ENCODE data around the gene SPTBN5. TPM values are rescaled to one million over a fixed set of nuclear protein-coding genes. Genes with fewer than 3 reads are reported as not detected.

The SPTBN5 gene
- total RNA-seq, 2 experiments from 2014 or later = 0.03 to 0.17 TPM

GRCh38 chr15:41928637-41929620 lies 35.1 kb upstream of the SPTBN5 start:
- BruUV-seq (replicated peaks) = no TSS peak
- Histone ChIP-seq H3K4me3 (ENCODE audit: low read depth, low read length, poor library complexity, severe bottlenecking) (no peak overlapping the region), H3K27ac (ENCODE audit: low read depth, low read length, poor library complexity, severe bottlenecking) (no peak overlapping the region), H3K9me2 (ENCODE audit: insufficient read depth, low read length) (no peaks in the 10 kb centered on the region), H3K79me2 (ENCODE audit: insufficient read depth, low read depth, low read length) (no peaks in the 10 kb centered on the region), H3K4me1 (ENCODE audit: insufficient read depth, low read length, poor library complexity, severe bottlenecking) (peaks cover 43% of the 10 kb centered on the region), H3K9me3 (ENCODE audit: low read length) (no peaks in the 10 kb centered on the region), H2AFZ (ENCODE audit: low read length) (no peak overlapping the region), H3K36me3 (ENCODE audit: insufficient read depth, low read length) (peaks cover 11% of the 10 kb centered on the region; the same call in 1 of the 2 replicates), H4K20me1 (ENCODE audit: insufficient read depth, low read length) (no peaks in the 10 kb centered on the region), H3K4me2 (ENCODE audit: low read length) (peak overlapping the region; percentile 20; the same call in 1 of the 2 replicates)
- no peak for DNase-seq (ENCODE audit: low spot score)
- POLR2A ChIA-PET = interaction anchor here (0.6 to 1.0 kb wide), 3 partner anchors 41 to 1991 kb away, joined by 3 to 6 read pairs (median 3); no protein-coding TSS in a partner anchor
- TF ChIP-seq CTCF (conservative IDR thresholded peaks at IDR 0.05; ENCODE audit: low read length) (no peak), EZH2phosphoT487 (IDR thresholded peaks at IDR 0.05; ENCODE audit: borderline replicate concordance, low read depth, low read length) (no peak)
- intact Hi-C loops (cut with micrococcal nuclease; ENCODE audit: unreplicated experiment) = loop anchor here (5.0 kb wide), 1 partner anchor 43 kb away; the partner anchor contains the start of gene EHD4
- CTCF ChIA-PET (ENCODE audit: unreplicated experiment) = no interaction called here

- Histone ChIP-seq H3K4me3 (ENCODE audit: low read depth, low read length, poor library complexity, severe bottlenecking) (no peak overlapping the region), H3K9me2 (ENCODE audit: insufficient read depth, low read length) (no peaks in the 10 kb centered on the region), H3K79me2 (ENCODE audit: insufficient read depth, low read depth, low read length) (no peaks in the 10 kb centered on the region), H2AFZ (ENCODE audit: low read length) (peak overlapping the region; percentile 20; the same call in 1 of the 2 replicates), H4K20me1 (ENCODE audit: insufficient read depth, low read length) (no peaks in the 10 kb centered on the region), H3K36me3 (ENCODE audit: insufficient read depth, low read length) (peaks cover 11% of the 10 kb centered on the region; the same call in 1 of the 2 replicates), H3K4me2 (ENCODE audit: low read length) (peak overlapping the region; percentile 53), H3K4me1 (ENCODE audit: insufficient read depth, low read length, poor library complexity, severe bottlenecking) (peaks cover 43% of the 10 kb centered on the region), H3K27ac (ENCODE audit: low read depth, low read length, poor library complexity, severe bottlenecking) (peak overlapping the region; percentile 59), H3K9me3 (ENCODE audit: low read length) (no peaks in the 10 kb centered on the region)
- no peak for DNase-seq (ENCODE audit: low spot score)
- POLR2A ChIA-PET = interaction anchor here (0.6 to 1.0 kb wide), 3 partner anchors 42 to 577 kb away, joined by 3 to 6 read pairs (median 3); no protein-coding TSS in a partner anchor
- CTCF ChIA-PET (ENCODE audit: unreplicated experiment) = no interaction called here
- BruUV-seq (replicated peaks) = no TSS peak
- no peak for TF ChIP-seq EZH2phosphoT487 (IDR thresholded peaks at IDR 0.05; ENCODE audit: borderline replicate concordance, low read depth, low read length)
- no peak for TF ChIP-seq CTCF (conservative IDR thresholded peaks at IDR 0.05; ENCODE audit: low read length)
- intact Hi-C loops (cut with micrococcal nuclease; ENCODE audit: unreplicated experiment) = loop anchor here (5.0 kb wide), 1 partner anchor 44 kb away; the partner anchor contains the start of gene EHD4
Measured at GRCh38 chr15:41928100-41928499, 34.2 kb upstream of the SPTBN5 start.
